ENCODE data around the gene LLGL2. TPM values are rescaled to one million over a fixed set of nuclear protein-coding genes. Genes with fewer than 3 reads are reported as not detected.
"Not testable (repeated sequence)": the region's sequence is repeated elsewhere in the genome, so short reads cannot be mapped to it uniquely, and the experiment has no call there.

Gene LLGL2
- total RNA-seq, 1 donor from 2014 or later, result 16.6 TPM

GRCh38 chr17:75476752-75477489 lies 48.6 kb upstream of the LLGL2 start:
- Histone ChIP-seq H3K27me3 (no peaks in the 10 kb centered on the region), H3K79me2 (ENCODE audit: low read depth) (peaks cover 13% of the 10 kb centered on the region)
- H3K4me3 Mint-ChIP-seq, result peak overlapping the region; percentile 77

GRCh38 chr17:75477490-75477862 lies 48.0 kb upstream of the LLGL2 start:
- H3K4me3 Mint-ChIP-seq; H3K27ac Mint-ChIP-seq; H3K9me3 Mint-ChIP-seq; H3K9me3 ChIP-seq (ENCODE audit: low read depth); DNase-seq (ENCODE audit: low spot score); H3K4me2 ChIP-seq; H3K27ac ChIP-seq; H2AFZ ChIP-seq (replicated peaks); H3K27me3 Mint-ChIP-seq (ENCODE audit: insufficient read depth, low read depth); H3K36me3 Mint-ChIP-seq; H3K9ac ChIP-seq; H3K36me3 ChIP-seq; H3K27me3 ChIP-seq; H3K4me3 ChIP-seq: not testable (repeated sequence)
- H3K4me1 Mint-ChIP-seq, result peaks cover 71% of the 10 kb centered on the region
- H3K4me1 ChIP-seq, result peaks cover 53% of the 10 kb centered on the region
- H3K79me2 ChIP-seq (ENCODE audit: low read depth), result peaks cover 15% of the 10 kb centered on the region
- peaks cover 37% of the 10 kb centered on the region for H3F3A ChIP-seq (ENCODE audit: low read depth)
- peaks cover 23% of the 10 kb centered on the region for H4K20me1 ChIP-seq (ENCODE audit: low read depth)

More at GRCh38 chr17:75476752-75477489, 48.6 kb upstream of the LLGL2 start:
- no peaks in the 10 kb centered on the region for H3K9me3 ChIP-seq (ENCODE audit: low read depth)
- TF ChIP-seq CTCF (IDR thresholded peaks at IDR 0.05) (no peak), EZH2phosphoT487 (IDR thresholded peaks at IDR 0.05) (no peak)
- Mint-ChIP-seq H3K36me3 (peaks cover 13% of the 10 kb centered on the region), H3K27ac (peak overlapping the region; percentile 88), H3K27me3 (ENCODE audit: insufficient read depth, low read depth) (peaks cover 2% of the 10 kb centered on the region), H3K4me1 (peaks cover 71% of the 10 kb centered on the region), H3K9me3 (no peaks in the 10 kb centered on the region)
- H3K9ac ChIP-seq, result no peak overlapping the region
- DNase-seq (ENCODE audit: low spot score), result peak; percentile 26
- H4K20me1 ChIP-seq (ENCODE audit: low read depth), result peaks cover 18% of the 10 kb centered on the region
- peaks cover 33% of the 10 kb centered on the region for H3F3A ChIP-seq (ENCODE audit: low read depth)
- peak overlapping the region; percentile 13 for H3K4me2 ChIP-seq
- H2AFZ ChIP-seq (replicated peaks), result no peak overlapping the region
- no peaks in the 10 kb centered on the region for H3K36me3 ChIP-seq
- peak overlapping the region; percentile 70 for H3K27ac ChIP-seq
- H3K4me3 ChIP-seq, result no peak overlapping the region
- peaks cover 49% of the 10 kb centered on the region for H3K4me1 ChIP-seq

GRCh38 chr17:75478508-75478907 lies 47.0 kb upstream of the LLGL2 start:
- peaks cover 73% of the 10 kb centered on the region for H3K4me1 Mint-ChIP-seq
- Histone ChIP-seq H3K9ac (no peak overlapping the region), H4K20me1 (ENCODE audit: low read depth) (peaks cover 29% of the 10 kb centered on the region), H3K4me3 (peak overlapping the region; percentile 3), H2AFZ (replicated peaks) (no peak overlapping the region), H3K4me2 (peak overlapping the region; percentile 56), H3K27me3 (no peaks in the 10 kb centered on the region), H3K36me3 (no peaks in the 10 kb centered on the region), H3K9me3 (ENCODE audit: low read depth) (no peaks in the 10 kb centered on the region), H3F3A (ENCODE audit: low read depth) (peaks cover 37% of the 10 kb centered on the region), H3K27ac (peak overlapping the region; percentile 92), H3K79me2 (ENCODE audit: low read depth) (peaks cover 23% of the 10 kb centered on the region), H3K4me1 (peaks cover 53% of the 10 kb centered on the region)
- TF ChIP-seq CTCF (IDR thresholded peaks at IDR 0.05) (no peak), EZH2phosphoT487 (IDR thresholded peaks at IDR 0.05) (no peak), EZH2 (IDR thresholded peaks at IDR 0.05) (no peak)
- H3K4me3 Mint-ChIP-seq, result peak overlapping the region; percentile 53
- peak; percentile 66 for DNase-seq (ENCODE audit: low spot score)
- peaks cover 8% of the 10 kb centered on the region for H3K27me3 Mint-ChIP-seq (ENCODE audit: insufficient read depth, low read depth)
- H3K9me3 Mint-ChIP-seq, result no peaks in the 10 kb centered on the region
- H3K36me3 Mint-ChIP-seq, result peaks cover 3% of the 10 kb centered on the region
- H3K27ac Mint-ChIP-seq, result peak overlapping the region; percentile 83

GRCh38 chr17:75480281-75480680 lies 45.2 kb upstream of the LLGL2 start:
- no peak overlapping the region for H3K4me3 Mint-ChIP-seq
- DNase-seq (ENCODE audit: low spot score), result no peak
- TF ChIP-seq CTCF (IDR thresholded peaks at IDR 0.05), result no peak
- no peak for TF ChIP-seq EZH2 (IDR thresholded peaks at IDR 0.05)
- TF ChIP-seq EZH2phosphoT487 (IDR thresholded peaks at IDR 0.05), result no peak
- peaks cover 10% of the 10 kb centered on the region for H3K27me3 Mint-ChIP-seq (ENCODE audit: insufficient read depth, low read depth)
- Histone ChIP-seq H3K4me1 (peaks cover 47% of the 10 kb centered on the region), H3K9ac (no peak overlapping the region), H3F3A (ENCODE audit: low read depth) (peaks cover 37% of the 10 kb centered on the region), H4K20me1 (ENCODE audit: low read depth) (peaks cover 28% of the 10 kb centered on the region), H3K27me3 (no peaks in the 10 kb centered on the region), H3K27ac (no peak overlapping the region), H3K79me2 (ENCODE audit: low read depth) (peaks cover 32% of the 10 kb centered on the region), H3K36me3 (no peaks in the 10 kb centered on the region), H3K4me2 (peak overlapping the region; percentile 12), H2AFZ (replicated peaks) (no peak overlapping the region), H3K9me3 (ENCODE audit: low read depth) (no peaks in the 10 kb centered on the region), H3K4me3 (no peak overlapping the region)
- peaks cover 3% of the 10 kb centered on the region for H3K36me3 Mint-ChIP-seq
- H3K9me3 Mint-ChIP-seq, result no peaks in the 10 kb centered on the region
- H3K4me1 Mint-ChIP-seq, result peaks cover 63% of the 10 kb centered on the region
- peak overlapping the region; percentile 63 for H3K27ac Mint-ChIP-seq

Data from neural progenitor cell (in vitro differentiated cells).